Activated naive CD4-positive, alpha-beta T cell treated with anti-CD3 and anti-CD28 coated beads, Interleukin-2, amount 50 U/mL, for 16 hours (primary cell): Measurements from ENCODE around the gene TEX52.
"Not testable (repeated sequence)": the region's sequence is repeated elsewhere in the genome, so short reads cannot be mapped to it uniquely, and the experiment has no call there.

ENCODE experiments used
- DNase-seq: peaks from one replicate; pipeline ENCODE4 v3.0.0-alpha.2; 2020

Gene TEX52

GRCh38 chr12:2863402-2863801, 6.6 kb upstream of the TEX52 start:
- DNase-seq, result not testable (repeated sequence)

DNA sequence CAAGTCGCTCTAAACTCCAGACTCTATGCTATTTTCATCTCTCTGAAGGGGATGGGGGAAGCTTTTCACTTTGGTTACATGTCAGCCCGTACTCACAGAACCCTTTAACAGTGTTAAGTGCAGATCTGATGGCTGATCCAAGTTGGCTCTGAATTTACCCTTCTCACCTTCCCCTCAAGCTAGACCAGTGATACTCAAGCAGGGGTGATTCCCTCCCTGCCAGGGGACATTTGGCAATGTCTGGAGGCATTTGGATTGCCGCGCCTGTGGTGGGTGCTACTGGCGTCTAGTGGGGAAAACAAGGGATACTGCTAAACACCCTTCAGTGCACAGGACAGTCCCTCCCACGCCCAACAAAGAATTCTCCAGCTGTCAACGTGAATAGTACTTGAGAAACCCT, 6.0 kb upstream of the TEX52 start:
- DNase-seq, result no peak

- DNase-seq, result no peak
Observed at GRCh38 chr12:2860170-2860569, 3.3 kb upstream of the TEX52 start.

DNA sequence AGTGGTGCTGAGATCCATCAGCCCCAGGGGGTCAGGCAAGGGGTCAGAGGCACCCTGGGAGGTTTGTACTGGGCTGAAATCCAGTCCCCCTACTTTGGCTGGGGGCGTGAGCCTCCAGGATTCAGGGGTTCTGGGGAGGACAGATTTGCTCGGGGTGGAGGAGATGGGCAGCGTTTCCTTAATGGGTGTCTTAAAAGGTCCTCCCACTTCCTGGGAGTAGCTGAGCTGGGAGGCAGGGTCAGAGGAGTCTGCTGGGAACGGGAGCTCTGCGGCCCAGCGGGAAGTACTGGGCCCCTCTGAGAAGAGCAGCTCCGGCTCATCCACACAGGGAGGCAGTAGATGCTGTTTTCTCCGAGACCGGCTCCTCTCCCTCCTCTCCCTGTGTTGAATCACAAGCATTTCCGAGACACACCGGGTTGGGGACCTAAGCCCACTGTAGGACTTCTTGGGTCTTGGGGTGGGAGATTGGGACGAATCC, 2.1 kb upstream of the TEX52 start:
- DNase-seq, result no peak

DNA sequence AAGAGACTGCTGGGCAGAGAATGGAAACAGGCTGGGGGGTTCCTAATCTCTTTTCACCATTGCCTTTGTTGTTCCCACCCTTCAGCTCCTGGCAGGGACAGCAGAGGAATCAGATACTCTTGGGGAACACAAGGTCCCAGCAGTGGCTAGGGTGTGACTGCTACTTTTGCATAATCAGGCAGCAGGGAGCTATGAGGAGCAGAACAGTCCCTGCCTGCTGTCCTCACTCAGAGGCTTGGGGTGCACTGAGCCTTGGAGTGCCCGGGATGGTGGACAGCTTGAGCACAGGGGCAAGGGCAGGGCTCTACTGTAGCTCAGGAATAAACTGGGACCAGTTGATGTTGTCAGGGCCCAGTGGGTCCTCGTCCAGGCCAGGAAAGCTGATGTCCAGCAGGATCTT, 1.5 kb upstream of the TEX52 start:
- no peak for DNase-seq

- DNase-seq, result no peak
Observed at GRCh38 chr12:2857576-2857975, 737 bp upstream of the TEX52 start.

DNA sequence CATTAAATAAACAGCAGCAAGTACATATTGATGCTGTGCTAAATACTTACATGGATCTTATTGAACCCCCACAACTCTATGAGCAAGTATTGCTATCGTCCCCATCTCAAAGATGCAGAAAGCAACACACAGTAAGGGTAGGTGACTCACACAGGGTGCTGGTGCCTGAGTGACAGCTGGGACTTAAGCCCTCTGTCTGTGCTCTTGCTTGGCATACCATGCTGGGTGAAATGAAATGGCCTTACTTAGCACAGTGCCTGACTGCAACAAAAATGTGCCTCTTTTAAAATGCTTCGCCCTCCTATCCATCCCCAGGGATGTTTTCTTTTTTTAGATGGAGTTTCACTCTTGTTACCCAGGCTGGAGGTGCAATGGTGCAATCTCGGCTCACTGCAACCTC, 788 bp downstream of the TEX52 start:
- no peak for DNase-seq

DNA sequence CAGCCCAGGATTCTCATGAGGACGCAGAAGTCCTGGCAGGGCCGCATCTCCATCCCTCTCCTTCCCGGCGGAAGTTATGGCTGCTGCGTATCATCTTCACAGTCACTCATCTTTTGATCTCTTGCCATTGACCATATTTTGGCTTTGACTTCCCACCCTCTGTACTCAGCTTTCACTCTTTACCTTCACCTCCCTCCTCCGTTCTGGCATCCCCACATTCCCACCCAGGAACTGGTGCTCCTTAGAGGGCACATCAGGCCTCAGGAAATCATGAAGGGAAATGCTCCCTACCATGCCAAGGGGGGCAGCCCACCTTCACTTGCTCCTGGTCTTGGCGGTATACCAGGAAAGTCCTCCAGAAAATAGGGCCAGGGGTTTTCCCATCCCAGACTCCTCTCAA, 1.3 kb downstream of the TEX52 start:
- DNase-seq, result no peak

GRCh38 chr12:2854669-2855453, 2.0 kb downstream of the TEX52 start:
- no peak for DNase-seq

GRCh38 chr12:2853626-2854025, 3.2 kb downstream of the TEX52 start:
- peak; percentile 47 for DNase-seq

GRCh38 chr12:2851931-2852330, 4.9 kb downstream of the TEX52 start:
- DNase-seq, result no peak

GRCh38 chr12:2845280-2845679, 11.6 kb downstream of the TEX52 start:
- DNase-seq, result no peak

- DNase-seq, result no peak
Observed at GRCh38 chr12:2844786-2845185, 12.1 kb downstream of the TEX52 start.

DNA sequence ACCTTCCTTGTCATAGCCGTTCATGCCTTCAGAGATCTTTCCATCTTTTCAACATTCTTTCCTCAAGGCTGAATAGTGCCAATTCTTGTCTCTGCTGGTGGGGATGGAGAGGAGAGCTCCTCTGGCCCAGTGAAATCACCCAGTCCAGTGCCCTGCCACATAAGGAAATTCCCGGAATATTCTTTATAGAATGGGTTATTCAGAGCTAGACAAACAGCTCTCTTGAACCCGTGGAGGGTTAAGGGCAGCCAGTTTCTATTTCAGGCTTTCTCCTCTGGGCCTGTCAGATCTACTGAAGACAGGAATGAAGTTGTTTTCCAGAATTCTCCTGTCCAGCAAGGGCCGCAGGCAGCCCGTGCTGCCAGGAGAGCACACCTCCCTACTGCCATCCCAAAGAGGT, 13.9 kb downstream of the TEX52 start:
- DNase-seq, result no peak

DNA sequence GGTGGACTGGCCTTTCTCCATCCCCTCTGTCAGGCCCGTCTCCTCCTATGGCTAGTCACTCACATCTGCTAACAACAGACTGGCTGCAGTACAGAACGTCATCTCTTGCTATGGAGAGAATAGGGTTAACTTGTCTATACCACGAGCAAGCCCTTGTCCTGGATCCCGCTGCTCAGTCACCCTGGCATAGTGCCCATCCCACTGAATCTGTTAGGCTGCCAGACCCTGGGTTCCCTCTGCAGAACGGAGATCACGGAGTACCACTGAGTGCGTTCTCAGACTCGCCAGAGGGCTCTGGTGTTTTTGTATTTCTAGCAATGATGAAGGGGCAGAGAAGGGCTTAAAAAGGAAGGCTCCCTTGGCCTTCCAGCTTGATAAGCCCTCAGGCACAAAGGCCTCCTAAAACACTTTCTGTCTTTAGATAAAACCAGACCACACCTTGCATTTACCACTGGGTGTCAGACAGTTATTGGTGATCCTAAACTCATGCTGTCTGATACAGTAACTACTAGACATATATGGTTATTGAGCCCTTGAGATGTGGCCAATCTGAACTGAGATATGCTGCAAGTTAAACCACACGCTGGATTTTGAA, 15.7 kb downstream of the TEX52 start:
- DNase-seq, result no peak

DNA sequence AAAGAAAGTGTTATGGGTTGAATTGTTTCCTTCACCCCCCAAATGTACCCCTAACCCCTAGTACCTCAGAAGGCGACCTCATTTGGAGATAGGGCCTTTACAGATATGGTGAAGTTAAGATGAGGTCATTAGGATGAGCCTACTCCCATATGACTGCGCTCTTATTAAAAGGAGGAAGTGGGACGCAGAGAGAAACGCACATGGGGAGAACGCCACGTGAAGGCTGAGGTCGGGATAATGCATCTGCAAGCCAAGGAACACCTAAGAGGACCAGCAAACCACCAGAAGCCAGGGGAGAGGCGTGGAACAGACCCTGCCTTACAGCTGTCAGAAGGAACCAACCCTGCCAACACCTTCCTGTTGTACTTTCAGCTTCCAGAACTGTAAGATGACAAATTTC, 20.3 kb downstream of the TEX52 start:
- DNase-seq, result no peak

DNA sequence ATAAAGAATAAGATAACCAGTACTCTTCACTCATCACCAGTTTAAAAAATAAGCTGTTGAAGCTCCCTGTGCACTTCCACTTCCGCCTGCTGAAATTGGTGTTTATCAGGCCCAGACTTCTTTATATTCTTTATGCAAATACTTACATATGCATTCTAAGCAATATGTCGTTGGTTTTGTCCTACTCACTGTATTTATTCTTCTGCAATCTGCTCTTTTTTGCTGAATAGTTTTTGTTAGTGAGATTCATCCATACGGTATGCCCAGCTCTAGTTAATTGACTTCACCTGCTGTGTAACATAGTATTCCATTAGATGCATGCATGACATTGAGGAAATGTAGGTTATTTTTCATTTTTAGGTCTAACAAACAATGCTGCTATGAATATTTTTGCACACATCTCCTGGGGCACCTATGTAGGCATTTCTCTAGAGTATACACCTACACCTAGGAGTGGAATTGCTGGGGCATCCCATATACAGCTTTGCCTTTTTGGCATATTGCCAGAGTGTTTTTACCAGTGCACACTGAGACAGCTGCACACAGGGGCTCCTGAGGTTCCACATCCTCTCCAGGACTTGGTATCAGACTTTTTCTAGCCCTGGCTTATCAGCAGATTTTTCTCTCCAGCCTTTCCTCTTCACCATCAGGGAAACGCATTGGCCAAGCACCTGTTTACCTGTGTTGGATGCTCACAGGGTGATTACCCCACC, 21.0 kb downstream of the TEX52 start:
- no peak for DNase-seq

DNA sequence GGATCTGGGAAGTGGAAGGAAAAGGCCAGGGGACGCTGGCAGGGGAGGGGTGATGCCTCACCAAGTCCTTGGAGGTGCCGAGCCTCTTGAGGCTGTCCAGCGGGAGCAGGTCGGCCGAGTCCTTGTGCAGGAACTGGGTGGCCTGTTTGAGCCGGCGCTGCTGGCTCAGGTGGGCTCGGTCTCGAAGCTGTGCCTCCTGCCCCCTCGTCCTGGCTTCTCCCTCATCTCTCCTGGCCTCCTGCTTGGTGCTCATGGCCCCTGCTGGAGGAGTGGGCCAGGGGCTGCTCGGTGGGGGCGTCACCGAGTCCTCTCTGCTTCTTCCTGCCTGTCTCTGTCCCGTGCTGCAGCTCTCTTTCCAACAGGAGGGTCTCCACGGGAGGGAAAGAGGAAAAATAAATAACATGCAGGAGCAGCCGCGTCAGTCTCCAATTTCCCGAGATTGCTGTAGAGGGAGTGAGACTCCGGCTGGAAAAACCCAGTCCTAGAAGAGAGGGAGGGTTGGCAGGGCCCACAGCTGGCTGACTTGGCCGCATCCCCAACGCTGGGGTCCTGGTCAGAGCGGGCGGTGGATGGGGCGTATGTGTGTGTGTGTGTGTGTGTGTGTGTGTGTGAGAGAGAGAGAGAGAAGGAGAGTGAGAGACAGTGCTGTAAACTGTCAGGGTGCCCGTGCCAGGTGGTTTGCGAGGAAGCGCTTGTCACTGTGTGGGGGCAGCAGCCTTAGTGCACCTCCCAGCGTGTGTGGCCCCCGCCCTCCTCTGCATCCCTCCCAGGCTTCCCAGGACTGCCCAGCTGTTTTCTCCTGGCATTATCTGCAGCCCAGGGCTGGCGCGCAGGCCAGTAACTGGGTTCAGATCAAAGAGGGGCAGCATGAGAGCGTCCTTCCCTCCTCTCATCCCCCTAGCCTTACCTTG, 22.0 kb downstream of the TEX52 start, which contains the start of gene NRIP2:
Gene NRIP2, minus strand, starts transcription at position 455 of the 911 bp plus-strand sequence. Its CDS starts 52 bp downstream, at position 403.
- DNase-seq, result no peak

DNA sequence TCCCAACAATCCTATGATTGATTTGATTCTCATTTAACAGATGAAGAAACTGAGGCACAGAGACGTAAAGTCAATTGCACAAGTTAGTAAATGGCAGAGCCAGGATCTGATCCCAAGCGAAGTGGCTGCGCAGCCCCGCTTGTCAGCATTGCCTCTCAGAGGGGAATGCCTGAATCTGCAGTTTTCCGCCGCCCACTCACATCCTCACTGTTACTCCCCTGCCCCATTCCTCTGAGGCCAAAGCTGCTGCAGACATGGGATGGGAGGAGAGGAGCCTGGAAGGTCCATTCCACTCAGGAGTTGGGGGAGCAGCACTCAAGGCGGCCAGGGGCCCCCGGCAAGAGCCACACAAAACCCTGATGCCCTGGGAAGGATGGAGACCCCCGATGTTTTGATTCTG, 23.0 kb downstream of the TEX52 start:
- DNase-seq, result no peak

DNA sequence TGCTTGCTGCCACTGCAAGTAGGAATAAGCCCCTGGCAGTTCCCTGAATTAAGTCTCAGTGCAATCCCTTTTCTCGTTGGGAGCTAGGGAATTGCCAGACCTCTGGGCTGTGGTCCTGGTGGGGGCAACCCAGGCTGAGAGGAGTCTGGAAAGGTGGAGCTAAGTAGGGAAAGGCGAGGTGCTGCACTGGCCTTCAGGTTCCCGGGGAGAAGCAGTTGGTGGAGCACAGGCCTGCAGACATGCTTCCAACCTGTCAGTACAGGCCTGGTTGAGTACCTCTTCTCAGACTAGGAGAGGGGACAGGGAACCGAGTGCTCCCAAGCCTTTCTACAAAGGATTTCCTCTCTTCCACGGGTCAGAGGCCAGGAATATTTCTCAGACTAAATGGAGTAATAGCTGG, 23.5 kb downstream of the TEX52 start:
- DNase-seq, result no peak

DNA sequence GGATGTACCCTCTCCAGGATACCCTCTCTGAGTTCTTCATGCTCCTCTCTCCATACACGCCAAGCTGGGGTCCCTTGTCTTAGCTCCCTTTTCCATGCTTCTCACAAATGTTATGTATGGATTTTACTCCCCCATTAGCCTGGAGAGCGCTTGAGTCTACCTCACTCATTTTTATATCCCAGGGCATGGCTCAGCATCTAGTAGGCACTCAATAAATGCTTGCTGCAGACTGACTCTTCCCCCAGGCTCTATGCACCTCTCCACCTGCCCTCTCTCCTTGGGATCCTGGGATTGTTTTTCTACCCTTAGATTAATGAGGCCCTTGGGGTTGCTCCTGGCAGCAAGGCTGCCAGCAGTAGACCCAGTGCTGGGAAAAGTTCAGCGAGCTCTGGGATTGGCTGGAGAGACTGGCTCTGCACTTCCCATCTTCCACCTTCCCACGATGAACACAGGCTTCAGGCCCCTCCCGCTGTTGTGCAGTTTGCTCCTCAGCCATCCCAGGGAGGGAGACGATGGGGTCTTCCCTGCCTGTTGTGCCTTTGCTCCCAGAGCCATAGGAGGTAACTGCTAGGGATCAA, 24.2 kb downstream of the TEX52 start:
- no peak for DNase-seq

- no peak for DNase-seq
Observed at GRCh38 chr12:2829275-2829674, 27.6 kb downstream of the TEX52 start.
